GM12875 (cell line): Measurements from ENCODE around the gene MXD4.
"Not testable (repeated sequence)": the region's sequence is repeated elsewhere in the genome, so short reads cannot be mapped to it uniquely, and the experiment has no call there.

Source experiments
- H3K4me3 ChIP-seq: one replicate; pipeline ENCODE4 v1.5.1; 2011; ENCODE audit warnings: low read depth, low read length, control low read depth
- TF ChIP-seq, protein P1 (sequence below): IDR thresholded peaks from 2 replicates; pipeline ENCODE4 v1.5.1; 2011; ENCODE audit warnings: low read depth, mild to moderate bottlenecking, control low read depth, inconsistent platforms, low read length, moderate library complexity, borderline replicate concordance; ENCODE audit not compliant: insufficient read depth

Gene MXD4

DNA sequence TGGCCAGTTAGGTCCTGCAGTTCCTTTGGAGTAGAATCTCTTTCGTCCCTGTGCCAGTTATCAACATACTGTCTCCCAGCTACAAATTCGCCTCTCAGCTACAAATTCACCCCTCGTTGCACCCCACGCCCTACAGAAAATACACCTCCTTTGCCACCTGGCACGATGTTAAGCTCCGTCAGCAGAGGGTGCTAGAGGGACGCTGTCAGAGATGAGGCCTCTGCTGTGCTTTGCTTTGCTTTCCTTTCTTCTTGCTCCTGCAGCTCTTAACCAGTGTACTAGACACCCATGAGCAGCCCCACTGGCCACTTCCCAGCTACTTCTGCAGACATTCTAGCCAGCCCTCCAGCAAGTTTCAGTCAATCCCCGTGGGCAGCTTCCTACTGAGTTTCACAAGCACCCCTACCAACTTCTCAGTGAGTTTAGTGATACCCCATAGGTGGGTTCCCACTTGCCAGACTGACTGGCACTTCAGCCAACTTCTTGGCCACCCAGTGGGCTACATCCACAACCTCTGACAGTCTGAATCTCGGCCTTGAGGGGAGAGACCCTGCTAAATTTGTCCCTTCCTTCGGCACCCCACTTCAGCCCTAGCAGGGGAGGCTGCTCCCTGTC lies 41.8 kb downstream of the MXD4 start:
- TF ChIP-seq, protein P1, sequence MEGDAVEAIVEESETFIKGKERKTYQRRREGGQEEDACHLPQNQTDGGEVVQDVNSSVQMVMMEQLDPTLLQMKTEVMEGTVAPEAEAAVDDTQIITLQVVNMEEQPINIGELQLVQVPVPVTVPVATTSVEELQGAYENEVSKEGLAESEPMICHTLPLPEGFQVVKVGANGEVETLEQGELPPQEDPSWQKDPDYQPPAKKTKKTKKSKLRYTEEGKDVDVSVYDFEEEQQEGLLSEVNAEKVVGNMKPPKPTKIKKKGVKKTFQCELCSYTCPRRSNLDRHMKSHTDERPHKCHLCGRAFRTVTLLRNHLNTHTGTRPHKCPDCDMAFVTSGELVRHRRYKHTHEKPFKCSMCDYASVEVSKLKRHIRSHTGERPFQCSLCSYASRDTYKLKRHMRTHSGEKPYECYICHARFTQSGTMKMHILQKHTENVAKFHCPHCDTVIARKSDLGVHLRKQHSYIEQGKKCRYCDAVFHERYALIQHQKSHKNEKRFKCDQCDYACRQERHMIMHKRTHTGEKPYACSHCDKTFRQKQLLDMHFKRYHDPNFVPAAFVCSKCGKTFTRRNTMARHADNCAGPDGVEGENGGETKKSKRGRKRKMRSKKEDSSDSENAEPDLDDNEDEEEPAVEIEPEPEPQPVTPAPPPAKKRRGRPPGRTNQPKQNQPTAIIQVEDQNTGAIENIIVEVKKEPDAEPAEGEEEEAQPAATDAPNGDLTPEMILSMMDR, result peak; percentile 93
- no peak overlapping the region for H3K4me3 ChIP-seq

DNA sequence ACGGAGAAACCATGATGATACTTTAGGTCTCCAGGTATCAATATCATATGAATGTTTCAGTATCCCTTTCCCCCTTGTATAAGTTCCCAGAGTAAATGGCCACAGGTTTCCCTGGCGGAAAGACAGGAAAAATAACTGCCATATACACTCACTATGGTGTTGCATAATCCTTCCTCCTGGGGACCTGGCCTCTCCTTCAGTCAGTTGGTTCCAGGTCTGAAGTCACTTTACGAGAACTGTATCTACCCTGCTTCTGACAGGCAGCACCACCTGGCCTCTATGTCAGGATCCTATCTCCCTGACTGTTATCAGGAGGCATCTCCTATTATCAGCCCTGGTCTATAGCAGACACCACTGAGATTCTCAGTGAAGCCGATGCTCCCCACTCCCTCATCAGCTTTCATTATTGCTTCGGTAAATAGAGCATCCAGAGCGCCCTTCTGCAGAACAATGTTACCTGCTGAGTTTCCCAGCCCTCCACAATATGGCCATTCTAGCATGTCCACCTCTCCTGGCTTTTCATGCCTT lies 42.6 kb downstream of the MXD4 start:
- H3K4me3 ChIP-seq, result no peak overlapping the region
- TF ChIP-seq, protein P1, result no peak

DNA sequence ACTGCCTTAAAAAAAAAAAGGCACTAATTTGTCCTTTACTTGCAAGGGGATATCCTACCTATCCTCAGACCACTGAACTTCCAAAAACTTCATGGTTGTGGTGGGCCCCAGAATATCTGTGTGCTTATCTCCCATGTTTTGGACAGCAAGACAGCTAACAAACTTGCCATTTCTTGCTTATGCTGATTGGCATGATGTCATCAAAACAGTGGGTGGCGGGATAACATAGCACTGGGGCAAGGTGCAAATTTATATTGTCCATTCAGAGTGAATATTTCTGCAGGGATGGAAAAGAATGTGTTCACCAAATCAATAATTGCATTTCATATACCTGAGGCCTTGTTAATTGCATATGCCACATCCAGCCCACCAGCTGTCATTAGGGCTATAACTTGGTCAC lies 43.5 kb downstream of the MXD4 start:
- no peak overlapping the region for H3K4me3 ChIP-seq
- TF ChIP-seq, protein P1, result no peak

DNA sequence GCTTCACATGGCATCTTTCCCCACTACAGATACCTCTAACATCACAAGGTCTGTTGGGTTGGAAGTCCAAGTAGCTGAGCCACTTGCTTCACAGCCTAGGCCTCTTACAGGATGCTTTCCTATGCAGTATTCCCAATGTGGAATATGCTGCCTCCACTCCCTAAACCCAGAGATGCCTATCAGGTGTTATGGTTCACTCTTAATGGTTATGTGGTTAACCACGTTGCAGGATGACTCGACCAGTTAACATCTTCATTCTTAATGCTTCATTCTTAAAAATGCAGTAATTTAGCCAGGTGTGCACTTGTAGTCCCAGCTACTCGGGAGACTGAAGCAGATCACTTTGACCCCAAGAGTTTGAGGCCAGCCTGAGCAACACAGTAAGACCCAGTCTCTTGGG lies 44.2 kb downstream of the MXD4 start:
- H3K4me3 ChIP-seq, result no peak overlapping the region
- TF ChIP-seq, protein P1, result no peak

DNA sequence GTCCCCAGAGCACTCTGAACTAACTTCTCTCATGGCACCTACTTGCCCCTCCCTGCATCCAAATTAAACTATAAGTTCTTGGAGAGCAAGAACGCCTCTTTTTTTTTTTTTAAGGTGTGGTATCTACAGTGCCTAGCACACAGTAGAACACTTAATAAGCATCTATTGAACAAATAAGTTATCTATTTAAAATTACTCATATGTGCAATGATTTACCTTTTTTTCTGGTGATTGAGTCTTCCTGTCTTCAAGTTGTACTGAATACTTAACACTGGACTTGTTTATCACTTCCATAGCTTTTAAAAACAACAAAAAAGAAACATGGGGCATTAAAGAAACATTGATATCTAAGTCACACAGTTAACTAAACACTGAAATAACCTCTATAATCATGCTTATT lies 49.1 kb downstream of the MXD4 start:
- TF ChIP-seq, protein P1, result no peak
- H3K4me3 ChIP-seq, result no peak overlapping the region

DNA sequence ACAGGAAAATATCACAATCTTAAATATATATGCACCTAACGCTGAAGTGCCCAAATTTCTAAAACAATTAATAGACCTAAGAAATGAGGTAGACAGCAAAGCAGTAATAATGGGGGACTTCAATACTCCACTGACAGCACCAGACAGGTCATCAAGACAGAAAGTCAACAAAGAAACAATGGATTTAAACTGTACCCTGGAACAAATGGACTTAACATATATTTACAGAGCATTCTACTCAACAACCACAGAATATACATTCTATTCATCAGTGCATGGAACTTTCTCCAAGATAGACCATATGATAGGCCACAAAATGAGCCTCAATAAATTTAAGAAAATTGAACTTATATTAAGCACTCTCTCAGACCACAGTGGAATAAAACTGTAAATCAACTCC lies 59.1 kb downstream of the MXD4 start:
- not testable (repeated sequence) for H3K4me3 ChIP-seq
